Mesothelial cell of epicardium (in vitro differentiated cells): ENCODE data around the gene MSRB2. TPM values are rescaled to one million over a fixed set of nuclear protein-coding genes. Genes with fewer than 3 reads are reported as not detected.
"Not testable (repeated sequence)": the region's sequence is repeated elsewhere in the genome, so short reads cannot be mapped to it uniquely, and the experiment has no call there.

Experiments used
- DNase-seq, 2 experiments: peaks; one replicate each; pipeline ENCODE4 v3.0.0; 2021; ENCODE audit warnings: low spot score in 2 of 2; ENCODE audit not compliant: unreplicated experiment in 2 of 2
- H3K27ac Mint-ChIP-seq: 2 replicates; pipeline ENCODE4 v1.8.0; 2021; ENCODE audit warnings: mixed read lengths
- H3K27me3 Mint-ChIP-seq: 2 replicates; pipeline ENCODE4 v1.8.0; 2021; ENCODE audit warnings: low read depth, mixed read lengths
- H3K36me3 Mint-ChIP-seq: 2 replicates; pipeline ENCODE4 v1.8.0; 2021; ENCODE audit warnings: mixed read lengths
- H3K4me1 Mint-ChIP-seq: 2 replicates; pipeline ENCODE4 v1.8.0; 2021; ENCODE audit warnings: mixed read lengths
- H3K4me3 Mint-ChIP-seq: 2 replicates; pipeline ENCODE4 v1.8.0; 2021; ENCODE audit warnings: mild to moderate bottlenecking, moderate library complexity, mixed read lengths
- H3K9me3 Mint-ChIP-seq: 2 replicates; pipeline ENCODE4 v1.8.0; 2021; ENCODE audit warnings: mixed read lengths
- total RNA-seq: library from RNA; stranded (reverse); gene quantifications from 3 replicates; pipeline ENCODE4 v1.2.1, GENCODE V29; 2021
- TF ChIP-seq, protein P1 (sequence below): fragments of 200-600 bp; sonication (generic); IDR thresholded peaks from one replicate; pipeline ENCODE4 v1.5.0; 2021; ENCODE audit warnings: antibody characterized with exemption; ENCODE audit not compliant: unreplicated experiment

The MSRB2 gene
- total RNA-seq, 1 donor from 2014 or later = 33.9 TPM

GRCh38 chr10:23060918-23061317, 34.5 kb upstream of the MSRB2 start:
- no peak overlapping the region for H3K27ac Mint-ChIP-seq
- peaks cover 3% of the 10 kb centered on the region for H3K36me3 Mint-ChIP-seq
- no peak overlapping the region for H3K4me3 Mint-ChIP-seq
- no peak for DNase-seq
- peaks cover 15% of the 10 kb centered on the region for H3K9me3 Mint-ChIP-seq
- TF ChIP-seq, protein P1, sequence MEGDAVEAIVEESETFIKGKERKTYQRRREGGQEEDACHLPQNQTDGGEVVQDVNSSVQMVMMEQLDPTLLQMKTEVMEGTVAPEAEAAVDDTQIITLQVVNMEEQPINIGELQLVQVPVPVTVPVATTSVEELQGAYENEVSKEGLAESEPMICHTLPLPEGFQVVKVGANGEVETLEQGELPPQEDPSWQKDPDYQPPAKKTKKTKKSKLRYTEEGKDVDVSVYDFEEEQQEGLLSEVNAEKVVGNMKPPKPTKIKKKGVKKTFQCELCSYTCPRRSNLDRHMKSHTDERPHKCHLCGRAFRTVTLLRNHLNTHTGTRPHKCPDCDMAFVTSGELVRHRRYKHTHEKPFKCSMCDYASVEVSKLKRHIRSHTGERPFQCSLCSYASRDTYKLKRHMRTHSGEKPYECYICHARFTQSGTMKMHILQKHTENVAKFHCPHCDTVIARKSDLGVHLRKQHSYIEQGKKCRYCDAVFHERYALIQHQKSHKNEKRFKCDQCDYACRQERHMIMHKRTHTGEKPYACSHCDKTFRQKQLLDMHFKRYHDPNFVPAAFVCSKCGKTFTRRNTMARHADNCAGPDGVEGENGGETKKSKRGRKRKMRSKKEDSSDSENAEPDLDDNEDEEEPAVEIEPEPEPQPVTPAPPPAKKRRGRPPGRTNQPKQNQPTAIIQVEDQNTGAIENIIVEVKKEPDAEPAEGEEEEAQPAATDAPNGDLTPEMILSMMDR = no peak
- peaks cover 33% of the 10 kb centered on the region for H3K4me1 Mint-ChIP-seq
- H3K27me3 Mint-ChIP-seq = no peaks in the 10 kb centered on the region

DNA sequence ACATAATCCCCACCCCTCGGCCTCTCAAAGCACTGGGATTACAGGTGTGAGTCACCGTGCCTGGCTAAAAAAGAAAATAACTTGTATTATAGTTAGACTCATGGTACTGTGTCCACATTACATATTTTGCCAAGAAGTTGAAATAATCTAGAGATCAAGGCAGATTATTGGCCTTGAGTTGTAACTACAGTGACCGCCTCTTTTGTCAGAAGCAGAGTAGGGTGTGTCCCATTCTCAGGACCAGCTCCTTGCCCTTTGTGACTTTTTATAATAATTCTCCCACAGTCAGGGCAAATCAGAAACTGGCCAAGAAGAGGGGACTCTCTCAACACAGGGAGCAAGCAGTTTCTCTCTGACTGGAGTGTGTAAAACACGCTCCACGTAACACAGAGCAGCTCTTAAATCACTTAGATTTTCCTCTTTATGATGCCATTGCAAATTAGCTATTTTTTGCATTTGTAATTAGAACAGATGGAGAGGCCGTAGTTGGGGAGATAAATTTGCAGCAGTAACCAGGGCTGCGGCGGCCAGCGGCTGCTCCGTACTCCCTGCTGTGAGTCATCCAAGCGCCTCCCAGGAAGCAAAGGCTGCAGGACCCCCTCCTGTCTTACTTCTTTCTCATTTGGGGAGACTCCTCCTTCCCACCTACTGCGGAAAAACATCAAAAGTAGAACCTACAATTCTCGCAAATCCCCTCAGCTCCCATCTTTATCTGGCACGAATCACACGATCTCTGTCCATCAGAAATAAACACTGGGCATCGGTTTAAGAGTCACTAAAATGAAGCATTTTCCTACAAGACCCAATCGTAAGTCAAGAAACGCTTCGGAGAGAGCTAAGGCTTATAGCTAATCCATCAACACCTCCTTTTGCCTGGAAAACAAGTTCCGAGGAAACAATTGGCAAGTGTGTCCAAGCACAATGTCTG, 32.1 kb upstream of the MSRB2 start:
- peaks cover 3% of the 10 kb centered on the region for H3K36me3 Mint-ChIP-seq
- H3K27me3 Mint-ChIP-seq = no peaks in the 10 kb centered on the region
- TF ChIP-seq, protein P1 = no peak
- H3K4me3 Mint-ChIP-seq = no peak overlapping the region
- peaks cover 15% of the 10 kb centered on the region for H3K9me3 Mint-ChIP-seq
- no peak for DNase-seq
- peaks cover 27% of the 10 kb centered on the region for H3K4me1 Mint-ChIP-seq
- H3K27ac Mint-ChIP-seq = no peak overlapping the region

DNA sequence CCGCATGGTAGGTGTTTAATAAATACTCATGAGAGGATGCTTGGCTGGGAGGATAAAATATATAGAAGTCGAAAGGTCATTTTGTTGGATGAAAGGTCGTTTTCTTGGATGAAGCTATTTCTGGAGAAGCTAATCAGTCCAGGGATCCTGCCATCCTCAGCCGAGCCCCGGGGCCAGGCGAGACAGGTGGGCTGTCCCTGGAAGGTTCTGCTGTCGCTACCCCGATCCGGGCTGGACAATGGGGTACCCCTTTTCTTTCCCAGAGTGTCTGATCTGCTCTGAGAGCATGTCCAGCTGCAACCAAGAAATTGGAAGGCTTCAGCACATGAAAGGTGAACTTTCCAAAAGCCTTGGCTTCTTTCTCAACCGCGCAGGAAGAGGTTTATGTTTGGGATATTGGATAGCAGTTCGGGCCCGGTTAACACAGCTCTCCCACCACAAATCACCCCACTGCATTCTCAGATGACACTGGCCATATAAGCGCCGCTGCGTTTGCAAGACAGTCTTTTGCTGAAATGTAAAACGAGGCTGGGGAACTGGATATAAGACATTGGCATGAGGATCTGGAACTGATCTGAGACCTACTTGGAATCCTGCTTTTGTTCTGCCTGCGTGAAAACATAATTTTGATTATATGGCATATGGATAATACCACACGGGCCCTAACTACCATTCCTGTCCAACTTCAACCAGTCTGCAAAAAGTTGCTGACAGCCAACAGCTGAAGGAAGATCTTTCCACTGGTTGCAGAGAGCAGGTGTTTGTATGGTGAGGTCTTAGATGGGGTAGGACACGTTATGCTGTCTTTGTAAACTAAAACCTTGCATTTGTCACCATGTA, 31.2 kb upstream of the MSRB2 start:
- peaks cover 8% of the 10 kb centered on the region for H3K9me3 Mint-ChIP-seq
- no peak for DNase-seq
- H3K27ac Mint-ChIP-seq = no peak overlapping the region
- H3K27me3 Mint-ChIP-seq = no peaks in the 10 kb centered on the region
- TF ChIP-seq, protein P1 = no peak
- H3K4me1 Mint-ChIP-seq = peaks cover 30% of the 10 kb centered on the region
- H3K36me3 Mint-ChIP-seq = peaks cover 3% of the 10 kb centered on the region
- no peak overlapping the region for H3K4me3 Mint-ChIP-seq

DNA sequence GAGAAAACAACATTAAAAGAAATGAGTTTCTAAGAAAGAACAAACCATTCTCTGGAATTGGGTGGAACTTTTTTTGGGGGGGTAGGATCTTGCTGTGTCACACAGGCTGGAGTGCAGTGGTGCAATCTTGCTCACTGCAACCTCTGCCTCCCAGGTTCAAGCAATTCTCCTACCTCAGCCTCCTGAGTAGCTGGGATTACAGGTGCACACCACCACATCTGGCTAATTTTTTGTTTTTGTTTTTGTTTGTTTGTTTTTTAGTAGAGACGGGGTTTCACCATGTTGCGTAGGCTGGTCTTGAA, 30.6 kb upstream of the MSRB2 start:
- not testable (repeated sequence) for H3K36me3 Mint-ChIP-seq, DNase-seq, H3K4me3 Mint-ChIP-seq, H3K9me3 Mint-ChIP-seq, H3K27me3 Mint-ChIP-seq, H3K27ac Mint-ChIP-seq
- H3K4me1 Mint-ChIP-seq = peaks cover 35% of the 10 kb centered on the region

DNA sequence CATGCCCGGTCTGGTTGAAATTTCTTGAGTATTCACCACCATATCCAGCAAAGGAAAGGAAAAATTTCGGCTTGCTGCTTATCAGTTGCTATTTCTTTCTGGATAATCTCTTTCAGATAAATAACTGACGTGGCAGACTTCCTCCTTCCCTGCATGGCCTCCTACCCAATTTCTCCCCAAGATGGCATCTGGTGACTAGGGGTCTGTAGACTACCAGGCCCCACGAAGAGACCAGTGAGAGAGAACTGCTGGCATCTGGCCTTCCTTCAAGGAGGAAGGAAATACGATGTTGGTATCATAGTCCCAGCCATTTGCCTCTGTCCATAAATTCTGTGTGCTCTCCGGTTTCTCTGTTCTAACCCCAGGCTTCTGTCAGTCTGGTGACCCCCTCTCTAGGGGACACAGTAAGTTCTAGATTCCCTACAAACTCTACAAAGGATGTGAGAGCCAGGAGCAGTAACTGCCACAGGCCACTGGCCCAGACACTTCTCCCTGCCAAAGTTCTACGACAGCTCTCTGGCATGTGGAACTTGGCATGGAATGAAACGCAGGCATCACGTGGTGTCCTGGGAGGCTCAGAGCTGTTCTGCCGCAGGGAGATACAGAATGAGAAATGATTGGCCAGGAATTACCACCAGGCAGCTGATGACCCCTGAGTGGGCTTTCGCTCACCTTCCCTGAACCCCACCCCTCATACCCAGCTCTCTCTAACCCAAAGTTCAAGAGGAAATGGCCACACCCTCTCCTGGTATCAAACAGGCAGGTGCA, 30.0 kb upstream of the MSRB2 start:
- Mint-ChIP-seq H3K27ac (peak overlapping the region; percentile 66), H3K4me1 (peaks cover 36% of the 10 kb centered on the region)
- TF ChIP-seq, protein P1 = no peak

More for the DNA sequence above, 30.0 kb upstream of the MSRB2 start:
- DNase-seq = no peak
- Mint-ChIP-seq H3K4me3 (no peak overlapping the region), H3K9me3 (no peaks in the 10 kb centered on the region), H3K27me3 (no peaks in the 10 kb centered on the region), H3K36me3 (no peaks in the 10 kb centered on the region)
